HepG2 (cell line): ENCODE measurements around the gene ZNF605. TPM values are rescaled to one million over a fixed set of nuclear protein-coding genes. Genes with fewer than 3 reads are reported as not detected.

Experiments used
- ELF1 ChIP-seq: sonication (generic); formaldehyde crosslinking; IDR thresholded peaks from 2 replicates; pipeline ENCODE4 v1.4.0; 2020; ENCODE audit warnings: missing genetic modification reagents
- EZH2 ChIP-seq: conservative IDR thresholded peaks from 2 replicates; pipeline ENCODE4 v1.6.1; 2012; ENCODE audit warnings: mild to moderate bottlenecking, low read depth, low read length, moderate library complexity
- FUBP1 ChIP-seq: sonication (generic); formaldehyde crosslinking; IDR thresholded peaks from 2 replicates; pipeline ENCODE4 v1.5.1; 2020; ENCODE audit warnings: missing genetic modification reagents, mild to moderate bottlenecking, borderline replicate concordance
- HNRNPLL ChIP-seq: fragments of 200-400 bp; formaldehyde crosslinking; IDR thresholded peaks from 2 replicates; pipeline ENCODE4 v1.6.1; 2017; ENCODE audit warnings: mild to moderate bottlenecking, low read depth, low read length; ENCODE audit not compliant: poor library complexity, severe bottlenecking
- KMT2A ChIP-seq: sonication (generic); formaldehyde crosslinking; IDR thresholded peaks from 2 replicates; pipeline ENCODE4 v1.4.0; 2020; ENCODE audit warnings: missing genetic modification reagents
- MAZ ChIP-seq, 2 experiments: sonication (generic) in 1 of 2; formaldehyde crosslinking in 1 of 2; IDR thresholded peaks; 2 replicates each; pipeline versions ENCODE4 v1.5.0 to v1.6.1; 2012 to 2020; ENCODE audit warnings: low read depth in 2 of 2, mild to moderate bottlenecking in 2 of 2, borderline replicate concordance in 1 of 2, improper control_type of control experiment in 1 of 2, low read length in 1 of 2, missing genetic modification reagents in 1 of 2, moderate library complexity in 1 of 2
- NCOA1 ChIP-seq: sonication (generic); formaldehyde crosslinking; IDR thresholded peaks from 2 replicates; pipeline ENCODE4 v1.9.0; 2021; ENCODE audit warnings: missing genetic modification reagents
- NCOA2 ChIP-seq: sonication (generic); formaldehyde crosslinking; IDR thresholded peaks from 2 replicates; pipeline ENCODE4 v1.8.0; 2022; ENCODE audit warnings: inconsistent platforms
- NFKB2 ChIP-seq: sonication (generic); formaldehyde crosslinking; IDR thresholded peaks from 2 replicates; pipeline ENCODE4 v1.4.0; 2020; ENCODE audit warnings: missing genetic modification reagents, borderline replicate concordance
- PHF21A ChIP-seq: sonication (generic); formaldehyde crosslinking; IDR thresholded peaks from 2 replicates; pipeline ENCODE4 v1.5.0; 2020; ENCODE audit warnings: mild to moderate bottlenecking, missing genetic modification reagents
- PRMT3 ChIP-seq: sonication (generic); formaldehyde crosslinking; IDR thresholded peaks from 2 replicates; pipeline ENCODE4 v1.8.1; 2022; ENCODE audit warnings: low read depth, mild to moderate bottlenecking, moderate library complexity, missing genetic modification reagents, borderline replicate concordance
- ZBTB49 ChIP-seq: sonication (generic); formaldehyde crosslinking; IDR thresholded peaks from 2 replicates; pipeline ENCODE4 v1.4.0; 2020; ENCODE audit warnings: missing genetic modification reagents, borderline replicate concordance
- ZFP1 ChIP-seq: IDR thresholded peaks from 2 replicates; pipeline ENCODE4 v1.6.1; 2016
- ZNF18 ChIP-seq: sonication (generic); formaldehyde crosslinking; IDR thresholded peaks from 2 replicates; pipeline ENCODE4 v1.8.0; 2022; ENCODE audit warnings: mild to moderate bottlenecking, missing genetic modification reagents; ENCODE audit not compliant: insufficient replicate concordance
- ZNF224 ChIP-seq: sonication (generic); formaldehyde crosslinking; IDR thresholded peaks from 2 replicates; pipeline ENCODE4 v1.5.0; 2020; ENCODE audit warnings: mild to moderate bottlenecking, missing genetic modification reagents
- ZNF44 ChIP-seq: sonication (generic); formaldehyde crosslinking; IDR thresholded peaks from 2 replicates; pipeline ENCODE4 v1.5.1; 2020; ENCODE audit warnings: mild to moderate bottlenecking, missing genetic modification reagents
- ZNF546 ChIP-seq: sonication (generic); formaldehyde crosslinking; conservative IDR thresholded peaks from 2 replicates; pipeline ENCODE4 v1.8.1; 2023; ENCODE audit warnings: mild to moderate bottlenecking, missing genetic modification reagents
- ZNF639 ChIP-seq: conservative IDR thresholded peaks from 2 replicates; pipeline ENCODE4 v1.6.1; 2018; ENCODE audit warnings: missing genetic modification reagents
- ZNF652 ChIP-seq: IDR thresholded peaks from 2 replicates; pipeline ENCODE4 v1.6.1; 2016; ENCODE audit warnings: low read depth, borderline replicate concordance
- ZNF670 ChIP-seq: sonication (generic); formaldehyde crosslinking; IDR thresholded peaks from 2 replicates; pipeline ENCODE4 v1.8.0; 2022; ENCODE audit warnings: mild to moderate bottlenecking, missing genetic modification reagents, borderline replicate concordance
- ZNF879 ChIP-seq: sonication (generic); formaldehyde crosslinking; IDR thresholded peaks from 2 replicates; pipeline ENCODE4 v1.8.1; 2023; ENCODE audit warnings: missing genetic modification reagents
- polyA plus RNA-seq, 8 experiments: library from polyadenylated mRNA; depleted of rRNA in 3 of 8; stranded (reverse) in 7 of 8; unstranded in 1 of 8; fragments of >200 nt; fragmentation: Illumina TruSeq in 4 of 8; extraction: Trizol in 4 of 8; gene quantifications; 2 replicates each; pipeline versions ENCODE4 v1.2.1 to v1.2.3, GENCODE V29; 2011 to 2016; ENCODE audit warnings: low read depth in 4 of 8, missing spikeins in 1 of 8, mixed read lengths in 1 of 8; ENCODE audit not compliant: insufficient read depth in 1 of 8
- total RNA-seq, 5 experiments: library from RNA; depleted of rRNA; stranded (reverse); fragments of >200 nt; fragmentation: Illumina TruSeq; extraction: Trizol; gene quantifications; 2 replicates each; pipeline ENCODE4 v1.2.3, GENCODE V29; 2016; ENCODE audit warnings: low read depth in 1 of 5

Gene ZNF605
- total and polyA plus RNA-seq, 2 of the 13 experiments (the other 11 are each of a cell fraction or from before 2014, with no cell fraction given): 6.7 to 6.8 TPM

- TF ChIP-seq FUBP1 (CRISPR knock-in tag): no peak
- TF ChIP-seq ZNF652 (CRISPR knock-in tag): no peak
- no peak for TF ChIP-seq NFKB2 (CRISPR knock-in tag)
- TF ChIP-seq ZNF18 (CRISPR knock-in tag): no peak
- no peak for TF ChIP-seq PHF21A (CRISPR knock-in tag)
- TF ChIP-seq ZNF879 (CRISPR knock-in tag): no peak
- TF ChIP-seq KMT2A (CRISPR knock-in tag): no peak; the same call in 1 of the 2 replicates
- TF ChIP-seq HNRNPLL: no peak
- no peak for TF ChIP-seq ZFP1
- no peak for TF ChIP-seq ZNF639 (CRISPR knock-in tag)
- no peak for TF ChIP-seq NCOA1 (CRISPR knock-in tag)
- no peak for TF ChIP-seq ZBTB49 (CRISPR knock-in tag)
- no peak for TF ChIP-seq NCOA2 (CRISPR knock-in tag)
- TF ChIP-seq MAZ (IDR thresholded peaks at IDR 0.05; ENCODE audit: borderline replicate concordance, low read depth, low read length): no peak
- TF ChIP-seq MAZ (CRISPR knock-in tag; IDR thresholded peaks at IDR 0.05; ENCODE audit: low read depth): peak; percentile 9; the same call in 1 of the 2 replicates
- TF ChIP-seq ZNF546 (CRISPR knock-in tag): no peak
- no peak for TF ChIP-seq EZH2
- TF ChIP-seq ZNF44 (CRISPR knock-in tag): no peak
- no peak for TF ChIP-seq ZNF224 (CRISPR knock-in tag)
- TF ChIP-seq ZNF670 (CRISPR knock-in tag): peak; percentile 91
- TF ChIP-seq ELF1 (CRISPR knock-in tag): no peak
- 0 out of 2 replicates have a peak, but pooled peaks have one; percentile 21 for TF ChIP-seq PRMT3
These were observed 754 bp downstream of the ZNF605 start (continued) for GRCh38 chr12:132955094-132956010.
